ENCODE results near the gene TDP1. TPM values are rescaled to one million over a fixed set of nuclear protein-coding genes. Genes with fewer than 3 reads are reported as not detected.

TDP1 gene
- total RNA-seq, 2 experiments from 2014 or later: 51.9 to 59.8 TPM

- Mint-ChIP-seq H3K36me3 (ENCODE audit: low read depth) (peaks cover 93% of the 10 kb centered on the region), H3K9me3 (no peaks in the 10 kb centered on the region), H3K27ac (no peak overlapping the region), H3K27me3 (no peaks in the 10 kb centered on the region), H3K4me1 (ENCODE audit: low read depth) (no peaks in the 10 kb centered on the region), H3K4me3 (no peak overlapping the region)
- Histone ChIP-seq H3K27ac (ENCODE audit: low read depth in 1 of 2, low read length in 2 of 2) (no peak overlapping the region), H3K4me1 (ENCODE audit: insufficient read depth, low read length) (no peaks in the 10 kb centered on the region), H3K4me3 (ENCODE audit: low read length) (no peak overlapping the region), H3K9me3 (ENCODE audit: control insufficient read depth in 1 of 2, insufficient read depth in 1 of 2, low read length in 2 of 2) (no peaks in the 10 kb centered on the region), H3K36me3 (ENCODE audit: insufficient read depth, low read length) (peaks cover 92% of the 10 kb centered on the region), H3K27me3 (ENCODE audit: control insufficient read depth in 1 of 2, insufficient read depth in 2 of 2, low read length in 2 of 2) (no peaks in the 10 kb centered on the region)
- TF ChIP-seq CTCF (IDR thresholded peaks at IDR 0.05): no peak
- ChIA-PET CTCF (interaction anchor here (1.3 kb wide), 1 partner anchor 26 kb away, joined by 4 read pairs; no protein-coding TSS in a partner anchor), POLR2A (interaction anchor here (0.7 kb wide), 1 partner anchor 53 kb away, joined by 3 read pairs; no protein-coding TSS in a partner anchor)
- DNase-seq (no peak), ATAC-seq (ENCODE audit: poor library complexity) (no peak)
- intact Hi-C loops (cut with DNase I, micrococcal nuclease): no loop called here
These were observed 36.5 kb downstream of the TDP1 start for GRCh38 chr14:89992273-89992672.

GRCh38 chr14:89996963-89997362, 41.2 kb downstream of the TDP1 start:
- Histone ChIP-seq H3K27me3 (ENCODE audit: control insufficient read depth in 1 of 2, insufficient read depth in 2 of 2, low read length in 2 of 2) (no peaks in the 10 kb centered on the region), H3K9me3 (ENCODE audit: control insufficient read depth in 1 of 2, insufficient read depth in 1 of 2, low read length in 2 of 2) (no peaks in the 10 kb centered on the region), H3K27ac (ENCODE audit: low read depth in 1 of 2, low read length in 2 of 2) (no peak overlapping the region), H3K4me1 (ENCODE audit: insufficient read depth, low read length) (no peaks in the 10 kb centered on the region), H3K4me3 (ENCODE audit: low read length) (no peak overlapping the region), H3K36me3 (ENCODE audit: insufficient read depth, low read length) (peaks cover 72% of the 10 kb centered on the region)
- Mint-ChIP-seq H3K27me3 (no peaks in the 10 kb centered on the region), H3K27ac (no peak overlapping the region), H3K36me3 (ENCODE audit: low read depth) (peaks cover 94% of the 10 kb centered on the region), H3K9me3 (no peaks in the 10 kb centered on the region), H3K4me1 (ENCODE audit: low read depth) (no peaks in the 10 kb centered on the region), H3K4me3 (no peak overlapping the region)
- CTCF ChIA-PET: no interaction called here
- TF ChIP-seq CTCF (IDR thresholded peaks at IDR 0.05): no peak
- POLR2A ChIA-PET: no interaction called here
- DNase-seq (no peak), ATAC-seq (ENCODE audit: poor library complexity) (no peak)
- intact Hi-C loops (cut with DNase I, micrococcal nuclease): no loop called here

GRCh38 chr14:90000935-90001334, 45.2 kb downstream of the TDP1 start:
- Mint-ChIP-seq H3K9me3 (no peaks in the 10 kb centered on the region), H3K4me1 (ENCODE audit: low read depth) (peaks cover 7% of the 10 kb centered on the region), H3K27me3 (no peaks in the 10 kb centered on the region), H3K4me3 (no peak overlapping the region), H3K36me3 (ENCODE audit: low read depth) (peaks cover 91% of the 10 kb centered on the region), H3K27ac (no peak overlapping the region)
- no peak for DNase-seq
- Histone ChIP-seq H3K4me1 (ENCODE audit: insufficient read depth, low read length) (no peaks in the 10 kb centered on the region), H3K4me3 (ENCODE audit: low read length) (no peak overlapping the region), H3K9me3 (ENCODE audit: control insufficient read depth in 1 of 2, insufficient read depth in 1 of 2, low read length in 2 of 2) (no peaks in the 10 kb centered on the region), H3K27ac (ENCODE audit: low read depth in 1 of 2, low read length in 2 of 2) (no peak overlapping the region), H3K27me3 (ENCODE audit: control insufficient read depth in 1 of 2, insufficient read depth in 2 of 2, low read length in 2 of 2) (no peaks in the 10 kb centered on the region), H3K36me3 (ENCODE audit: insufficient read depth, low read length) (peaks cover 47% of the 10 kb centered on the region)
- ATAC-seq (ENCODE audit: poor library complexity): no peak
- ChIA-PET CTCF (no interaction called here), POLR2A (no interaction called here)
- intact Hi-C loops (cut with DNase I, micrococcal nuclease): no loop called here
- TF ChIP-seq CTCF (IDR thresholded peaks at IDR 0.05): no peak

Measured in CD4-positive, alpha-beta T cell (primary cell).